ENCODE data around the gene PDLIM1. TPM values are rescaled to one million over a fixed set of nuclear protein-coding genes. Genes with fewer than 3 reads are reported as not detected.

The PDLIM1 gene
- total and polyA plus RNA-seq, 10 of the 15 experiments (the other 5 are each of a cell fraction or from before 2014, with no cell fraction given), result 95.7 to 714 (median 309) TPM

DNA sequence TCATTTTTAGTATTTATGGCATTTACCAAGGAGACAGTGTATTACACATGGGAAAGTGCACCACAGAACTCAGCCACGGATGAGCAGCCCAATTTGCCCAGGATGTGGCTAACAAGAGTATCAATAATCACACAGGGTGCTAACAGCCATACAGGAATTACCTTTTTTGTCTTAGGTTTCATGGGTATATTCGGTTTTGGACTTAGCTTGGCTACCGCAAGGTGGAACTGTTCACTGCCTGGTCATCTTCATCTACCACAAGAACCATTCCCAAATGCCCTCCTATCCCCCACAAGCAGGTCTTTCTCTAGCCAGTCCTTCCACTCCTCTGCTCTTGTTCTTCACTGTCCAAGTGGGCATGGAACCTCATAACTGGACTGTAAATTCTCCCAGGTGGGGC is 6.0 kb downstream of the PDLIM1 start (continued):
- TF ChIP-seq, protein P1, sequence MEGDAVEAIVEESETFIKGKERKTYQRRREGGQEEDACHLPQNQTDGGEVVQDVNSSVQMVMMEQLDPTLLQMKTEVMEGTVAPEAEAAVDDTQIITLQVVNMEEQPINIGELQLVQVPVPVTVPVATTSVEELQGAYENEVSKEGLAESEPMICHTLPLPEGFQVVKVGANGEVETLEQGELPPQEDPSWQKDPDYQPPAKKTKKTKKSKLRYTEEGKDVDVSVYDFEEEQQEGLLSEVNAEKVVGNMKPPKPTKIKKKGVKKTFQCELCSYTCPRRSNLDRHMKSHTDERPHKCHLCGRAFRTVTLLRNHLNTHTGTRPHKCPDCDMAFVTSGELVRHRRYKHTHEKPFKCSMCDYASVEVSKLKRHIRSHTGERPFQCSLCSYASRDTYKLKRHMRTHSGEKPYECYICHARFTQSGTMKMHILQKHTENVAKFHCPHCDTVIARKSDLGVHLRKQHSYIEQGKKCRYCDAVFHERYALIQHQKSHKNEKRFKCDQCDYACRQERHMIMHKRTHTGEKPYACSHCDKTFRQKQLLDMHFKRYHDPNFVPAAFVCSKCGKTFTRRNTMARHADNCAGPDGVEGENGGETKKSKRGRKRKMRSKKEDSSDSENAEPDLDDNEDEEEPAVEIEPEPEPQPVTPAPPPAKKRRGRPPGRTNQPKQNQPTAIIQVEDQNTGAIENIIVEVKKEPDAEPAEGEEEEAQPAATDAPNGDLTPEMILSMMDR (IDR thresholded peaks at IDR 0.05 in 2 of 3, conservative IDR thresholded peaks at IDR 0.05 in 1 of 3; ENCODE audit: control insufficient read depth in 2 of 3, extremely low read depth in 1 of 3, insufficient read depth in 1 of 3, low read depth in 3 of 3, low read length in 3 of 3), result peak; percentile 24 to 56 (median 55); a peak in 5 of 6 replicates
- peak; percentile 26; the same call in 1 of the 2 replicates for TF ChIP-seq IKZF1 (conservative IDR thresholded peaks at IDR 0.05)

DNA sequence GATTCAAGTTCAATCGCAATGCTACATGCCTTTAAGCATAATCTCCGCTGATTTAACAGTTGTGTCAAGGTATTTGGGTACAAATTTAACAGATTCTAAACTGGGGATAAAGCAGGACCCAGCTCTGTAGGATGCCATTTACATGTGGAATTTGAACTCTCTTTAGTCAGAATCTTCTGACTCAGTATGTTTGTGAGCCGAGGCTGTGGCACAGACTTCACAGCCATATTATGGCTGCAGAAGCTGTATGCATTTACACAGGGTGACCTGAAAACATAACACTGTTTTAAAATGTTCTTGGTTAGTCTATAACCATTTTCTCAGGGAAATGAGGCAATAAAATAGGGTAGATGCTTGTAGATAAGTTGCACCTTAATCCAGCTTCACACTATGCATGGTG is 8.7 kb downstream of the PDLIM1 start:
- no peak for TF ChIP-seq JUND (IDR thresholded peaks at IDR 0.05; ENCODE audit: low read depth, low read length)
- no peak for DNase-seq (ENCODE audit: low read depth, low spot score)
- in situ Hi-C loops (cut with MboI), result loop anchor here (10.0 kb wide), 1 partner anchor 993 kb away; the partner anchor contains the start of gene BLNK
- CTCF ChIA-PET, result interaction anchor here (1.2 to 16.6 kb wide), 3 partner anchors 16 to 80 kb away, joined by 3 to 348 read pairs (median 176); no protein-coding TSS in a partner anchor
- H3K36me3 ChIP-seq (ENCODE audit: control insufficient read depth in 2 of 2, insufficient read depth in 2 of 2, low read length in 1 of 2), result peaks cover 0 to 12% of the 10 kb centered on the region in 2 experiments; a peak in 1 of 4 replicates
- peaks cover 37% of the 10 kb centered on the region for H3K4me1 ChIP-seq (ENCODE audit: control insufficient read depth, insufficient read depth, low read length)
- no peak overlapping the region for H3K27ac ChIP-seq (ENCODE audit: control insufficient read depth, insufficient read depth)
- POLR2A ChIA-PET, result interaction anchor here (1.9 kb wide), 1 partner anchor 12 kb away, joined by 6 read pairs; no protein-coding TSS in a partner anchor
- H3K9ac ChIP-seq (ENCODE audit: control insufficient read depth, insufficient read depth, low read length), result no peak overlapping the region
- FAIRE-seq, result no peak
- H3K27me3 ChIP-seq (replicated peaks in 1 of 2; ENCODE audit: control insufficient read depth in 2 of 2, insufficient read depth in 2 of 2, low read length in 1 of 2), result no peaks in the 10 kb centered on the region
- 0 out of 2 replicates have a peak overlapping the region, but pooled peaks have one; percentile 14 for H3K4me3 ChIP-seq
- peaks cover 23% of the 10 kb centered on the region for H4K20me1 ChIP-seq (ENCODE audit: control insufficient read depth, insufficient read depth)
- H3K4me2 ChIP-seq (ENCODE audit: control insufficient read depth, insufficient read depth), result no peak overlapping the region; the same call in 1 of the 2 replicates
- peaks cover 99% of the 10 kb centered on the region for H3K79me2 ChIP-seq (ENCODE audit: control insufficient read depth, insufficient read depth, low read length)
- H3K9me3 ChIP-seq (replicated peaks; ENCODE audit: control insufficient read depth, insufficient read depth, low read length), result no peaks in the 10 kb centered on the region
- H2AFZ ChIP-seq (ENCODE audit: control insufficient read depth, low read depth, low read length), result no peak overlapping the region
- SMC1A ChIA-PET (ENCODE audit: uncharacterized antibody, unreplicated experiment), result interaction anchor here (0.9 to 14.9 kb wide), 6 partner anchors 12 to 963 kb away, joined by 3 to 313 read pairs (median 3); no protein-coding TSS in a partner anchor
- intact Hi-C loops (cut with micrococcal nuclease; ENCODE audit: unreplicated experiment), result no loop called here
- RAD21 ChIA-PET (ENCODE audit: unreplicated experiment), result interaction anchor here (1.7 to 2.8 kb wide), 3 partner anchors 13 to 82 kb away, joined by 5 to 8 read pairs (median 7); no protein-coding TSS in a partner anchor
- no peak for ATAC-seq
- no TSS peak for BruUV-seq (replicated peaks)
- WGBS (ENCODE audit: insufficient coverage, insufficient replicate concordance, low lambda C conversion rate, missing lambda C conversion rate), result 96% methylated on average over 3 of the region's 3 CpGs

Data from GM12878 (cell line).